ENCODE measurements around the gene TSPEAR.
A peak's percentile ranks its signal among the peaks of the same experiment; 100 is the strongest.
"Not testable (repeated sequence)": the region's sequence is repeated elsewhere in the genome, so short reads cannot be mapped to it uniquely, and the experiment has no call there.

Gene TSPEAR

GRCh38 chr21:44625756-44626155, 85.6 kb downstream of the TSPEAR start:
- DNase-seq = no peak

- DNase-seq = no peak
Observed at GRCh38 chr21:44623575-44623974, 87.8 kb downstream of the TSPEAR start.

GRCh38 chr21:44619886-44620285, 91.5 kb downstream of the TSPEAR start:
- no peak for DNase-seq

GRCh38 chr21:44618909-44619308, 92.5 kb downstream of the TSPEAR start:
- DNase-seq = peak; percentile 20 to 79 (median 55)

- DNase-seq = no peak
Observed at GRCh38 chr21:44618504-44618903, 92.9 kb downstream of the TSPEAR start.

GRCh38 chr21:44617071-44617501, 94.3 kb downstream of the TSPEAR start:
- DNase-seq = no peak

GRCh38 chr21:44616591-44616926, 94.8 kb downstream of the TSPEAR start:
- no peak for DNase-seq

GRCh38 chr21:44615911-44616590, 95.3 kb downstream of the TSPEAR start:
- DNase-seq = no peak

GRCh38 chr21:44615466-44615865, 95.9 kb downstream of the TSPEAR start:
- no peak for DNase-seq

GRCh38 chr21:44614961-44615391, 96.4 kb downstream of the TSPEAR start:
- DNase-seq = no peak

GRCh38 chr21:44614161-44614631, 97.2 kb downstream of the TSPEAR start:
- no peak for DNase-seq

- DNase-seq = no peak
Observed at GRCh38 chr21:44613386-44614155, 97.8 kb downstream of the TSPEAR start.

GRCh38 chr21:44612669-44613229, 98.6 kb downstream of the TSPEAR start:
- no peak for DNase-seq

- no peak for DNase-seq
Observed at GRCh38 chr21:44612029-44612486, 99.3 kb downstream of the TSPEAR start, which contains the start of gene KRTAP10-8. Gene KRTAP10-8 (plus strand): TSS chr21:44612079. CDS start chr21:44612101, 22 bp downstream.

- DNase-seq = no peak
Observed at GRCh38 chr21:44611551-44611950, 99.8 kb downstream of the TSPEAR start.

GRCh38 chr21:44610157-44610843, 101.1 kb downstream of the TSPEAR start:
- DNase-seq = not testable (repeated sequence)

- DNase-seq = no peak
Observed at GRCh38 chr21:44609193-44609592, 102.2 kb downstream of the TSPEAR start.

GRCh38 chr21:44606495-44606894, 104.9 kb downstream of the TSPEAR start:
- DNase-seq = no peak

GRCh38 chr21:44603911-44604310, 107.5 kb downstream of the TSPEAR start:
- no peak for DNase-seq

GRCh38 chr21:44603109-44603875, 108.1 kb downstream of the TSPEAR start:
- DNase-seq = no peak

- no peak for DNase-seq
Observed at GRCh38 chr21:44602463-44602850, 108.9 kb downstream of the TSPEAR start.
